H1 (cell line): ENCODE results near the gene TMEM79.

Experiments
- EZH2 ChIP-seq: fragments of 200-600 bp; sonication (generic); IDR thresholded peaks from 2 replicates; pipeline ENCODE4 v1.7.1; 2012; ENCODE audit warnings: low read depth, mild to moderate bottlenecking, moderate library complexity, low read length, inconsistent platforms; ENCODE audit not compliant: severe bottlenecking
- JUN ChIP-seq: IDR thresholded peaks from 2 replicates; pipeline ENCODE4 v1.6.1; 2011; ENCODE audit warnings: low read depth, mild to moderate bottlenecking, improper control_type of control experiment, low read length
- MAFK ChIP-seq: IDR thresholded peaks from 2 replicates; pipeline ENCODE4 v1.6.1; 2012; ENCODE audit warnings: low read depth, mild to moderate bottlenecking, improper control_type of control experiment, low read length
- PHF8 ChIP-seq: fragments of 200-600 bp; sonication (generic); conservative IDR thresholded peaks from 2 replicates; pipeline ENCODE4 v1.7.1; 2012; ENCODE audit warnings: low read depth, mild to moderate bottlenecking, inconsistent platforms, low read length, moderate library complexity
- POLR2A ChIP-seq, 2 experiments: IDR thresholded peaks; 1 replicate in 1 of 2; 2 replicates in 1 of 2; pipeline ENCODE4 v1.6.1; 2011; ENCODE audit warnings: low read depth in 2 of 2, low read length in 2 of 2, mild to moderate bottlenecking in 2 of 2; ENCODE audit errors: control extremely low read depth in 1 of 2
- POLR2AphosphoS5 ChIP-seq: IDR thresholded peaks from 2 replicates; pipeline ENCODE4 v1.6.1; 2011; ENCODE audit warnings: low read depth, low read length
- RFX5 ChIP-seq: IDR thresholded peaks from 2 replicates; pipeline ENCODE4 v1.6.1; 2011; ENCODE audit warnings: low read depth, low read length, improper control_type of control experiment, borderline replicate concordance
- YY1 ChIP-seq: IDR thresholded peaks from 2 replicates; pipeline ENCODE4 v1.6.1; 2011; ENCODE audit warnings: low read depth, mild to moderate bottlenecking, low read length
- ZNF274 ChIP-seq: IDR thresholded peaks from 2 replicates; pipeline ENCODE4 v1.7.0; 2012; ENCODE audit warnings: low read length, borderline replicate concordance; ENCODE audit errors: extremely low read depth
- TF ChIP-seq, protein P1 (sequence below): fragments of 300-600 bp; sonication (generic); IDR thresholded peaks from 2 replicates; pipeline ENCODE4 v1.7.1; 2012; ENCODE audit warnings: low read length, moderate library complexity, mild to moderate bottlenecking, inconsistent platforms; ENCODE audit not compliant: insufficient replicate concordance
- TF ChIP-seq, protein P2 (sequence below), 3 experiments: IDR thresholded peaks; 1 replicate in 2 of 3; 2 replicates in 1 of 3; pipeline versions ENCODE4 v1.5.1 to v1.6.1; 2011; ENCODE audit warnings: low read length in 3 of 3, mild to moderate bottlenecking in 3 of 3, inconsistent platforms in 2 of 3, low read depth in 1 of 3, moderate library complexity in 1 of 3; ENCODE audit not compliant: insufficient read depth in 1 of 3; ENCODE audit errors: control extremely low read depth in 1 of 3
- TF ChIP-seq, protein P3 (sequence below): IDR thresholded peaks from 2 replicates; pipeline ENCODE4 v1.6.1; 2012; ENCODE audit warnings: low read length, inconsistent platforms
- TF ChIP-seq, protein P4 (sequence below): IDR thresholded peaks from 2 replicates; pipeline ENCODE4 v1.6.1; 2011; ENCODE audit warnings: low read depth, mild to moderate bottlenecking, low read length; ENCODE audit not compliant: insufficient read depth

DNA sequence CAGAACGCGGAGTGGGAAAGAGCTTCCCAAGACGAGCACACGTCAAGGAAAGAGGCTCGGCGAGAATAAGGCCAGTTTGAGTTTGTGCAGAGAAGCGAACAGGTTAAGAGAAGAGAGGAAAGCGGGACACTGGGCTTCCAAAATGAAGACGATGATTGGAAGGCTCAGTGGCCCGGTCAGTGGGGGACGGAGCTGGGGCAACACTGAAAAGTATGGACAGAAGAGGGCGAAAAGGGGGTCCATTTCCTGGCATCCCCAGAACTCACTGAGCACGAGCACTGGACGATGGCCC, 53.7 kb downstream of the TMEM79 start:
- TF ChIP-seq ZNF274 = no peak
- TF ChIP-seq, protein P1, sequence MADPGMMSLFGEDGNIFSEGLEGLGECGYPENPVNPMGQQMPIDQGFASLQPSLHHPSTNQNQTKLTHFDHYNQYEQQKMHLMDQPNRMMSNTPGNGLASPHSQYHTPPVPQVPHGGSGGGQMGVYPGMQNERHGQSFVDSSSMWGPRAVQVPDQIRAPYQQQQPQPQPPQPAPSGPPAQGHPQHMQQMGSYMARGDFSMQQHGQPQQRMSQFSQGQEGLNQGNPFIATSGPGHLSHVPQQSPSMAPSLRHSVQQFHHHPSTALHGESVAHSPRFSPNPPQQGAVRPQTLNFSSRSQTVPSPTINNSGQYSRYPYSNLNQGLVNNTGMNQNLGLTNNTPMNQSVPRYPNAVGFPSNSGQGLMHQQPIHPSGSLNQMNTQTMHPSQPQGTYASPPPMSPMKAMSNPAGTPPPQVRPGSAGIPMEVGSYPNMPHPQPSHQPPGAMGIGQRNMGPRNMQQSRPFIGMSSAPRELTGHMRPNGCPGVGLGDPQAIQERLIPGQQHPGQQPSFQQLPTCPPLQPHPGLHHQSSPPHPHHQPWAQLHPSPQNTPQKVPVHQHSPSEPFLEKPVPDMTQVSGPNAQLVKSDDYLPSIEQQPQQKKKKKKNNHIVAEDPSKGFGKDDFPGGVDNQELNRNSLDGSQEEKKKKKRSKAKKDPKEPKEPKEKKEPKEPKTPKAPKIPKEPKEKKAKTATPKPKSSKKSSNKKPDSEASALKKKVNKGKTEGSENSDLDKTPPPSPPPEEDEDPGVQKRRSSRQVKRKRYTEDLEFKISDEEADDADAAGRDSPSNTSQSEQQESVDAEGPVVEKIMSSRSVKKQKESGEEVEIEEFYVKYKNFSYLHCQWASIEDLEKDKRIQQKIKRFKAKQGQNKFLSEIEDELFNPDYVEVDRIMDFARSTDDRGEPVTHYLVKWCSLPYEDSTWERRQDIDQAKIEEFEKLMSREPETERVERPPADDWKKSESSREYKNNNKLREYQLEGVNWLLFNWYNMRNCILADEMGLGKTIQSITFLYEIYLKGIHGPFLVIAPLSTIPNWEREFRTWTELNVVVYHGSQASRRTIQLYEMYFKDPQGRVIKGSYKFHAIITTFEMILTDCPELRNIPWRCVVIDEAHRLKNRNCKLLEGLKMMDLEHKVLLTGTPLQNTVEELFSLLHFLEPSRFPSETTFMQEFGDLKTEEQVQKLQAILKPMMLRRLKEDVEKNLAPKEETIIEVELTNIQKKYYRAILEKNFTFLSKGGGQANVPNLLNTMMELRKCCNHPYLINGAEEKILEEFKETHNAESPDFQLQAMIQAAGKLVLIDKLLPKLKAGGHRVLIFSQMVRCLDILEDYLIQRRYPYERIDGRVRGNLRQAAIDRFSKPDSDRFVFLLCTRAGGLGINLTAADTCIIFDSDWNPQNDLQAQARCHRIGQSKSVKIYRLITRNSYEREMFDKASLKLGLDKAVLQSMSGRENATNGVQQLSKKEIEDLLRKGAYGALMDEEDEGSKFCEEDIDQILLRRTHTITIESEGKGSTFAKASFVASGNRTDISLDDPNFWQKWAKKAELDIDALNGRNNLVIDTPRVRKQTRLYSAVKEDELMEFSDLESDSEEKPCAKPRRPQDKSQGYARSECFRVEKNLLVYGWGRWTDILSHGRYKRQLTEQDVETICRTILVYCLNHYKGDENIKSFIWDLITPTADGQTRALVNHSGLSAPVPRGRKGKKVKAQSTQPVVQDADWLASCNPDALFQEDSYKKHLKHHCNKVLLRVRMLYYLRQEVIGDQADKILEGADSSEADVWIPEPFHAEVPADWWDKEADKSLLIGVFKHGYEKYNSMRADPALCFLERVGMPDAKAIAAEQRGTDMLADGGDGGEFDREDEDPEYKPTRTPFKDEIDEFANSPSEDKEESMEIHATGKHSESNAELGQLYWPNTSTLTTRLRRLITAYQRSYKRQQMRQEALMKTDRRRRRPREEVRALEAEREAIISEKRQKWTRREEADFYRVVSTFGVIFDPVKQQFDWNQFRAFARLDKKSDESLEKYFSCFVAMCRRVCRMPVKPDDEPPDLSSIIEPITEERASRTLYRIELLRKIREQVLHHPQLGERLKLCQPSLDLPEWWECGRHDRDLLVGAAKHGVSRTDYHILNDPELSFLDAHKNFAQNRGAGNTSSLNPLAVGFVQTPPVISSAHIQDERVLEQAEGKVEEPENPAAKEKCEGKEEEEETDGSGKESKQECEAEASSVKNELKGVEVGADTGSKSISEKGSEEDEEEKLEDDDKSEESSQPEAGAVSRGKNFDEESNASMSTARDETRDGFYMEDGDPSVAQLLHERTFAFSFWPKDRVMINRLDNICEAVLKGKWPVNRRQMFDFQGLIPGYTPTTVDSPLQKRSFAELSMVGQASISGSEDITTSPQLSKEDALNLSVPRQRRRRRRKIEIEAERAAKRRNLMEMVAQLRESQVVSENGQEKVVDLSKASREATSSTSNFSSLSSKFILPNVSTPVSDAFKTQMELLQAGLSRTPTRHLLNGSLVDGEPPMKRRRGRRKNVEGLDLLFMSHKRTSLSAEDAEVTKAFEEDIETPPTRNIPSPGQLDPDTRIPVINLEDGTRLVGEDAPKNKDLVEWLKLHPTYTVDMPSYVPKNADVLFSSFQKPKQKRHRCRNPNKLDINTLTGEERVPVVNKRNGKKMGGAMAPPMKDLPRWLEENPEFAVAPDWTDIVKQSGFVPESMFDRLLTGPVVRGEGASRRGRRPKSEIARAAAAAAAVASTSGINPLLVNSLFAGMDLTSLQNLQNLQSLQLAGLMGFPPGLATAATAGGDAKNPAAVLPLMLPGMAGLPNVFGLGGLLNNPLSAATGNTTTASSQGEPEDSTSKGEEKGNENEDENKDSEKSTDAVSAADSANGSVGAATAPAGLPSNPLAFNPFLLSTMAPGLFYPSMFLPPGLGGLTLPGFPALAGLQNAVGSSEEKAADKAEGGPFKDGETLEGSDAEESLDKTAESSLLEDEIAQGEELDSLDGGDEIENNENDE = no peak
- TF ChIP-seq, protein P2, sequence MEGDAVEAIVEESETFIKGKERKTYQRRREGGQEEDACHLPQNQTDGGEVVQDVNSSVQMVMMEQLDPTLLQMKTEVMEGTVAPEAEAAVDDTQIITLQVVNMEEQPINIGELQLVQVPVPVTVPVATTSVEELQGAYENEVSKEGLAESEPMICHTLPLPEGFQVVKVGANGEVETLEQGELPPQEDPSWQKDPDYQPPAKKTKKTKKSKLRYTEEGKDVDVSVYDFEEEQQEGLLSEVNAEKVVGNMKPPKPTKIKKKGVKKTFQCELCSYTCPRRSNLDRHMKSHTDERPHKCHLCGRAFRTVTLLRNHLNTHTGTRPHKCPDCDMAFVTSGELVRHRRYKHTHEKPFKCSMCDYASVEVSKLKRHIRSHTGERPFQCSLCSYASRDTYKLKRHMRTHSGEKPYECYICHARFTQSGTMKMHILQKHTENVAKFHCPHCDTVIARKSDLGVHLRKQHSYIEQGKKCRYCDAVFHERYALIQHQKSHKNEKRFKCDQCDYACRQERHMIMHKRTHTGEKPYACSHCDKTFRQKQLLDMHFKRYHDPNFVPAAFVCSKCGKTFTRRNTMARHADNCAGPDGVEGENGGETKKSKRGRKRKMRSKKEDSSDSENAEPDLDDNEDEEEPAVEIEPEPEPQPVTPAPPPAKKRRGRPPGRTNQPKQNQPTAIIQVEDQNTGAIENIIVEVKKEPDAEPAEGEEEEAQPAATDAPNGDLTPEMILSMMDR (IDR thresholded peaks at IDR 0.05; ENCODE audit: control extremely low read depth in 1 of 3, insufficient read depth in 1 of 3, low read depth in 1 of 3, low read length in 3 of 3) = no peak
- TF ChIP-seq EZH2 = no peak
- TF ChIP-seq MAFK = no peak
- no peak for TF ChIP-seq POLR2A (IDR thresholded peaks at IDR 0.05; ENCODE audit: control extremely low read depth in 1 of 2, low read depth in 2 of 2, low read length in 2 of 2)
- TF ChIP-seq JUN = no peak
- TF ChIP-seq PHF8 = no peak; the same call in 1 of the 2 replicates
- no peak; the same call in 1 of the 2 replicates for TF ChIP-seq YY1
- TF ChIP-seq, protein P3, sequence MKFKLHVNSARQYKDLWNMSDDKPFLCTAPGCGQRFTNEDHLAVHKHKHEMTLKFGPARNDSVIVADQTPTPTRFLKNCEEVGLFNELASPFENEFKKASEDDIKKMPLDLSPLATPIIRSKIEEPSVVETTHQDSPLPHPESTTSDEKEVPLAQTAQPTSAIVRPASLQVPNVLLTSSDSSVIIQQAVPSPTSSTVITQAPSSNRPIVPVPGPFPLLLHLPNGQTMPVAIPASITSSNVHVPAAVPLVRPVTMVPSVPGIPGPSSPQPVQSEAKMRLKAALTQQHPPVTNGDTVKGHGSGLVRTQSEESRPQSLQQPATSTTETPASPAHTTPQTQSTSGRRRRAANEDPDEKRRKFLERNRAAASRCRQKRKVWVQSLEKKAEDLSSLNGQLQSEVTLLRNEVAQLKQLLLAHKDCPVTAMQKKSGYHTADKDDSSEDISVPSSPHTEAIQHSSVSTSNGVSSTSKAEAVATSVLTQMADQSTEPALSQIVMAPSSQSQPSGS = no peak
- TF ChIP-seq POLR2AphosphoS5 = no peak
- TF ChIP-seq RFX5 = no peak
- TF ChIP-seq, protein P4, sequence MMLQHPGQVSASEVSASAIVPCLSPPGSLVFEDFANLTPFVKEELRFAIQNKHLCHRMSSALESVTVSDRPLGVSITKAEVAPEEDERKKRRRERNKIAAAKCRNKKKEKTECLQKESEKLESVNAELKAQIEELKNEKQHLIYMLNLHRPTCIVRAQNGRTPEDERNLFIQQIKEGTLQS = no peak
